ENCODE results near the gene PSD.

GRCh38 chr10:102437515-102437914 is 18.9 kb upstream of the PSD start:
- TF ChIP-seq EZH2phosphoT487 (IDR thresholded peaks at IDR 0.05; ENCODE audit: low read depth), result no peak
- TF ChIP-seq CTCF (IDR thresholded peaks at IDR 0.05; ENCODE audit: low read depth, low read length), result no peak
